Erythroblast (primary cell): ENCODE measurements around the gene MUC2.

Source experiments
- GATA1 ChIP-seq: IDR thresholded peaks from 2 replicates; pipeline ENCODE4 v1.6.1; 2011; ENCODE audit warnings: low read depth, mild to moderate bottlenecking, control low read depth, low read length, moderate library complexity
- POLR2A ChIP-seq: IDR thresholded peaks from 2 replicates; pipeline ENCODE4 v1.6.1; 2011; ENCODE audit warnings: mild to moderate bottlenecking, low read length

- TF ChIP-seq POLR2A (no peak), GATA1 (no peak)
Observed at GRCh38 chr11:1070594-1071462, 3.8 kb upstream of the MUC2 start.
